ENCODE measurements around the gene PIK3IP1. TPM values are rescaled to one million over a fixed set of nuclear protein-coding genes. Genes with fewer than 3 reads are reported as not detected.

Gene PIK3IP1
- polyA plus RNA-seq (2011; rRNA removed), result 23.3 and 23.8 TPM in 2 replicates
- 15.6 and 22.2 TPM in 2 replicates for polyA minus RNA-seq (2011; rRNA and poly(A)+ RNA removed)

- Histone ChIP-seq H3K27ac (ENCODE audit: low read depth, low read length) (peak within 1 kb of the TSS; percentile 61), H3K27me3 (ENCODE audit: control insufficient read depth, insufficient read depth, low read length) (no peaks in the 10 kb centered on the region), H3K9me3 (ENCODE audit: control insufficient read depth, insufficient read depth, low read length) (no peaks in the 10 kb centered on the region), H3K4me3 (ENCODE audit: low read depth, low read length) (peak within 1 kb of the TSS; percentile 87)
- POLR2A ChIA-PET, result interaction anchor here (0.6 to 1.2 kb wide), 7 partner anchors 28 to 304 kb away, joined by 3 to 6 read pairs (median 3); partner anchors contain the start of genes LIMK2 and PATZ1
- CTCF ChIA-PET, result interaction anchor here (0.5 to 2.7 kb wide), 21 partner anchors 8 to 1013 kb away, joined by 3 to 22 read pairs (median 4); partner anchors contain the start of gene SELENOM
- peak; percentile 70 for DNase-seq (ENCODE audit: low read depth, low spot score)
- peak; percentile 55 for TF ChIP-seq CTCF (IDR thresholded peaks at IDR 0.05; ENCODE audit: low read depth, low read length)
Observed at GRCh38 chr22:31292236-31292989, at the start of gene PIK3IP1. Gene PIK3IP1 (minus strand): TSS chr22:31292488. CDS start chr22:31292344, 144 bp downstream.

GRCh38 chr22:31341386-31342088, 49.2 kb upstream of the PIK3IP1 start:
- CTCF ChIA-PET, result interaction anchor here (1.1 kb wide), 1 partner anchor 69 kb away, joined by 3 read pairs; no protein-coding TSS in a partner anchor
- H3K4me3 ChIP-seq (ENCODE audit: low read depth, low read length), result no peak overlapping the region
- no peak for TF ChIP-seq CTCF (IDR thresholded peaks at IDR 0.05; ENCODE audit: low read depth, low read length)
- H3K27me3 ChIP-seq (ENCODE audit: control insufficient read depth, insufficient read depth, low read length), result no peaks in the 10 kb centered on the region
- DNase-seq (ENCODE audit: low read depth, low spot score), result no peak
- H3K27ac ChIP-seq (ENCODE audit: low read depth, low read length), result no peak overlapping the region
- POLR2A ChIA-PET, result no interaction called here
- no peaks in the 10 kb centered on the region; the same call in 1 of the 2 replicates for H3K9me3 ChIP-seq (ENCODE audit: control insufficient read depth, insufficient read depth, low read length)

GRCh38 chr22:31340765-31341247, 48.5 kb upstream of the PIK3IP1 start:
- Histone ChIP-seq H3K27me3 (ENCODE audit: control insufficient read depth, insufficient read depth, low read length) (no peaks in the 10 kb centered on the region), H3K27ac (ENCODE audit: low read depth, low read length) (no peak overlapping the region), H3K4me3 (ENCODE audit: low read depth, low read length) (no peak overlapping the region), H3K9me3 (ENCODE audit: control insufficient read depth, insufficient read depth, low read length) (no peaks in the 10 kb centered on the region; the same call in 1 of the 2 replicates)
- ChIA-PET CTCF (interaction anchor here (1.1 to 1.9 kb wide), 2 partner anchors 27 to 68 kb away, joined by 3 to 7 read pairs; no protein-coding TSS in a partner anchor), POLR2A (no interaction called here)
- no peak for DNase-seq (ENCODE audit: low read depth, low spot score)
- no peak for TF ChIP-seq CTCF (IDR thresholded peaks at IDR 0.05; ENCODE audit: low read depth, low read length)

- no peak overlapping the region for H3K4me3 ChIP-seq (ENCODE audit: low read depth, low read length)
- H3K27me3 ChIP-seq (ENCODE audit: control insufficient read depth, insufficient read depth, low read length), result no peaks in the 10 kb centered on the region
- ChIA-PET CTCF (interaction anchor here (1.1 to 1.9 kb wide), 2 partner anchors 27 to 67 kb away, joined by 3 to 7 read pairs; no protein-coding TSS in a partner anchor), POLR2A (no interaction called here)
- TF ChIP-seq CTCF (IDR thresholded peaks at IDR 0.05; ENCODE audit: low read depth, low read length), result no peak
- H3K27ac ChIP-seq (ENCODE audit: low read depth, low read length), result no peak overlapping the region
- no peak for DNase-seq (ENCODE audit: low read depth, low spot score)
- H3K9me3 ChIP-seq (ENCODE audit: control insufficient read depth, insufficient read depth, low read length), result no peaks in the 10 kb centered on the region; the same call in 1 of the 2 replicates
Observed at GRCh38 chr22:31340360-31340759, 48.1 kb upstream of the PIK3IP1 start.
